Liver (tissue), 9 donors: ENCODE results near the gene RPL13A. TPM values are rescaled to one million over a fixed set of nuclear protein-coding genes. Genes with fewer than 3 reads are reported as not detected.

Experiments
- DNase-seq: peaks from one replicate; pipeline ENCODE4 v3.0.0-alpha.2; 2017; ENCODE audit warnings: low spot score
- H3K27ac ChIP-seq, 2 donors: one replicate each; pipeline ENCODE4 v1.7.0; 2013; ENCODE audit warnings: inconsistent platforms in 2 of 2, low read length in 2 of 2, control low read depth in 1 of 2, low read depth in 1 of 2, mild to moderate bottlenecking in 1 of 2
- H3K27me3 ChIP-seq, 4 donors: one replicate each; pipeline versions ENCODE4 v1.6.1 to v1.7.0; 2013; ENCODE audit warnings: low read length in 3 of 4, inconsistent platforms in 1 of 4, mild to moderate bottlenecking in 1 of 4, moderate library complexity in 1 of 4; ENCODE audit not compliant: control insufficient read depth in 4 of 4, insufficient read depth in 4 of 4
- H3K36me3 ChIP-seq, 4 donors: one replicate each; pipeline versions ENCODE4 v1.6.1 to v1.7.0; 2013; ENCODE audit warnings: low read length in 3 of 4, mild to moderate bottlenecking in 3 of 4, low read depth in 1 of 4, moderate library complexity in 1 of 4; ENCODE audit not compliant: control insufficient read depth in 4 of 4, insufficient read depth in 3 of 4
- H3K4me1 ChIP-seq, 4 donors: one replicate each; pipeline versions ENCODE4 v1.6.1 to v1.7.0; 2013; ENCODE audit warnings: low read length in 3 of 4, mild to moderate bottlenecking in 3 of 4, moderate library complexity in 1 of 4; ENCODE audit not compliant: control insufficient read depth in 4 of 4, insufficient read depth in 4 of 4
- H3K4me3 ChIP-seq, 3 donors: one replicate each; pipeline versions ENCODE4 v1.6.1 to v1.7.0; 2013; ENCODE audit warnings: low read length in 3 of 3, control low read depth in 1 of 3, low read depth in 1 of 3, mild to moderate bottlenecking in 1 of 3
- H3K9ac ChIP-seq, 2 donors: one replicate each; pipeline ENCODE4 v1.7.0; 2013; ENCODE audit warnings: low read length in 2 of 2, mild to moderate bottlenecking in 2 of 2, moderate library complexity in 2 of 2, control low read depth in 1 of 2, low read depth in 1 of 2
- H3K9me3 ChIP-seq, 4 donors: one replicate each; pipeline versions ENCODE4 v1.6.1 to v1.7.0; 2013; ENCODE audit warnings: low read length in 3 of 4; ENCODE audit not compliant: control insufficient read depth in 4 of 4
- ATF3 ChIP-seq: IDR thresholded peaks from 2 replicates; pipeline ENCODE4 v1.6.1; 2016; ENCODE audit warnings: antibody characterized with exemption
- CTCF ChIP-seq: fragments of 150-350 bp; IDR thresholded peaks from 2 replicates; pipeline ENCODE4 v1.5.1; 2017; ENCODE audit warnings: improper control_type of control experiment, low read depth, low read length; ENCODE audit not compliant: missing input control
- EGR1 ChIP-seq, 2 donors: IDR thresholded peaks; 2 replicates each; pipeline ENCODE4 v1.6.1; 2016 to 2018; ENCODE audit warnings: antibody characterized with exemption in 2 of 2, low read depth in 2 of 2
- FOXA1 ChIP-seq: IDR thresholded peaks from 2 replicates; pipeline ENCODE4 v1.6.1; 2016; ENCODE audit warnings: antibody characterized with exemption
- FOXA2 ChIP-seq: IDR thresholded peaks from 2 replicates; pipeline ENCODE4 v1.6.1; 2016; ENCODE audit warnings: antibody characterized with exemption
- GABPA ChIP-seq, 2 donors: IDR thresholded peaks in 1 of 2; conservative IDR thresholded peaks in 1 of 2; 2 replicates each; pipeline ENCODE4 v1.6.1; 2016; ENCODE audit warnings: antibody characterized with exemption in 2 of 2, mild to moderate bottlenecking in 1 of 2, moderate library complexity in 1 of 2
- HNF4A ChIP-seq, 2 donors: conservative IDR thresholded peaks; 2 replicates each; pipeline ENCODE4 v1.6.1; 2016; ENCODE audit warnings: antibody characterized with exemption in 2 of 2, mild to moderate bottlenecking in 2 of 2
- HNF4G ChIP-seq: IDR thresholded peaks from 2 replicates; pipeline ENCODE4 v1.6.1; 2016; ENCODE audit warnings: antibody characterized with exemption
- JUND ChIP-seq, 2 donors: IDR thresholded peaks; 2 replicates each; pipeline ENCODE4 v1.6.1; 2016; ENCODE audit warnings: antibody characterized with exemption in 2 of 2
- MAX ChIP-seq: IDR thresholded peaks from 2 replicates; pipeline ENCODE4 v1.6.1; 2016; ENCODE audit warnings: antibody characterized with exemption
- NR2F2 ChIP-seq: IDR thresholded peaks from 2 replicates; pipeline ENCODE4 v1.6.1; 2016; ENCODE audit warnings: antibody characterized with exemption
- RAD21 ChIP-seq, 2 donors: IDR thresholded peaks; 2 replicates each; pipeline ENCODE4 v1.6.1; 2016; ENCODE audit warnings: antibody characterized with exemption in 2 of 2, mild to moderate bottlenecking in 2 of 2
- REST ChIP-seq: IDR thresholded peaks from 2 replicates; pipeline ENCODE4 v1.6.1; 2016; ENCODE audit warnings: antibody characterized with exemption, mild to moderate bottlenecking
- RXRA ChIP-seq, 2 donors: IDR thresholded peaks; 2 replicates each; pipeline ENCODE4 v1.6.1; 2017 to 2018; ENCODE audit warnings: antibody characterized with exemption in 2 of 2, mild to moderate bottlenecking in 1 of 2
- SP1 ChIP-seq: IDR thresholded peaks from 2 replicates; pipeline ENCODE4 v1.6.1; 2018; ENCODE audit warnings: antibody characterized with exemption, mild to moderate bottlenecking
- TAF1 ChIP-seq: conservative IDR thresholded peaks from 2 replicates; pipeline ENCODE4 v1.6.1; 2016; ENCODE audit warnings: antibody characterized with exemption, mild to moderate bottlenecking
- YY1 ChIP-seq: IDR thresholded peaks from 2 replicates; pipeline ENCODE4 v1.6.1; 2016; ENCODE audit warnings: antibody characterized with exemption, mild to moderate bottlenecking
- ZBTB33 ChIP-seq: IDR thresholded peaks from 2 replicates; pipeline ENCODE4 v1.6.1; 2016; ENCODE audit warnings: antibody characterized with exemption
- WGBS: extraction: QIAGEN DNeasy Blood & Tissue Kit; methylation state at CpG from one replicate; pipeline ENCODE4 v1.1.7; 2013; 5-methylcytosine and 5-hydroxymethylcytosine counted together
- polyA plus RNA-seq, 2 donors: library from polyadenylated mRNA; stranded (reverse) in 1 of 2; unstranded in 1 of 2; fragments of 200-250 nt in 1 of 2; fragments of >200 nt in 1 of 2; fragmentation: Nextera tagmentation in 1 of 2; extraction: Ambion mirVana in 1 of 2; gene quantifications; one replicate each; pipeline versions ENCODE4 v1.2.1 to v1.2.3, GENCODE V29; 2013 to 2015
- total RNA-seq, 2 donors: library from RNA; depleted of rRNA; stranded (reverse); fragments of >200 nt; gene quantifications; one replicate each; pipeline ENCODE4 v1.2.3, GENCODE V29; 2014
- donor health status: healthy.
- donor health status: healthy.
- donor health status: healthy.
- donor health status: healthy.
- donor health status: healthy.

Gene RPL13A
- total and polyA plus RNA-seq, 4 donors, result 444 to 1,553 (median 746) TPM

- Histone ChIP-seq H3K27me3 (no peaks in the 10 kb centered on the region), H3K4me3 (no peak overlapping the region), H3K36me3 (peaks cover 5 to 12% (median 7%) of the 10 kb centered on the region in 4 donors), H3K27ac (no peak overlapping the region), H3K9me3 (no peaks in the 10 kb centered on the region), H3K9ac (no peak overlapping the region), H3K4me1 (peaks cover 0 to 5% (median 2%) of the 10 kb centered on the region in 4 donors)
- WGBS, result 90% methylated on average over 9 of the region's 9 CpGs
- no peak for DNase-seq
- TF ChIP-seq NR2F2 (no peak), TAF1 (no peak), HNF4A (conservative IDR thresholded peaks at IDR 0.05) (no peak), FOXA1 (no peak), JUND (IDR thresholded peaks at IDR 0.05) (no peak), GABPA (IDR thresholded peaks at IDR 0.05 in 1 of 2, conservative IDR thresholded peaks at IDR 0.05 in 1 of 2) (no peak), MAX (no peak), ATF3 (no peak), RXRA (IDR thresholded peaks at IDR 0.05) (no peak), HNF4G (no peak), ZBTB33 (no peak), RAD21 (IDR thresholded peaks at IDR 0.05) (no peak), FOXA2 (no peak), EGR1 (IDR thresholded peaks at IDR 0.05; ENCODE audit: low read depth in 2 of 2) (no peak), CTCF (no peak), SP1 (no peak), YY1 (no peak), REST (no peak)
Observed at GRCh38 chr19:49503582-49503962, 16.2 kb downstream of the RPL13A start.
